GDM1 (cell line): Measurements from ENCODE around the gene TLR9.
A peak's percentile ranks its signal among the peaks of the same experiment; 100 is the strongest.
"Not testable (repeated sequence)": the region's sequence is repeated elsewhere in the genome, so short reads cannot be mapped to it uniquely, and the experiment has no call there.

Source experiments
- DNase-seq: peaks from one replicate; lab custom pipeline; 2025; lab: John Stamatoyannopoulos, UW

Gene TLR9, protein sequence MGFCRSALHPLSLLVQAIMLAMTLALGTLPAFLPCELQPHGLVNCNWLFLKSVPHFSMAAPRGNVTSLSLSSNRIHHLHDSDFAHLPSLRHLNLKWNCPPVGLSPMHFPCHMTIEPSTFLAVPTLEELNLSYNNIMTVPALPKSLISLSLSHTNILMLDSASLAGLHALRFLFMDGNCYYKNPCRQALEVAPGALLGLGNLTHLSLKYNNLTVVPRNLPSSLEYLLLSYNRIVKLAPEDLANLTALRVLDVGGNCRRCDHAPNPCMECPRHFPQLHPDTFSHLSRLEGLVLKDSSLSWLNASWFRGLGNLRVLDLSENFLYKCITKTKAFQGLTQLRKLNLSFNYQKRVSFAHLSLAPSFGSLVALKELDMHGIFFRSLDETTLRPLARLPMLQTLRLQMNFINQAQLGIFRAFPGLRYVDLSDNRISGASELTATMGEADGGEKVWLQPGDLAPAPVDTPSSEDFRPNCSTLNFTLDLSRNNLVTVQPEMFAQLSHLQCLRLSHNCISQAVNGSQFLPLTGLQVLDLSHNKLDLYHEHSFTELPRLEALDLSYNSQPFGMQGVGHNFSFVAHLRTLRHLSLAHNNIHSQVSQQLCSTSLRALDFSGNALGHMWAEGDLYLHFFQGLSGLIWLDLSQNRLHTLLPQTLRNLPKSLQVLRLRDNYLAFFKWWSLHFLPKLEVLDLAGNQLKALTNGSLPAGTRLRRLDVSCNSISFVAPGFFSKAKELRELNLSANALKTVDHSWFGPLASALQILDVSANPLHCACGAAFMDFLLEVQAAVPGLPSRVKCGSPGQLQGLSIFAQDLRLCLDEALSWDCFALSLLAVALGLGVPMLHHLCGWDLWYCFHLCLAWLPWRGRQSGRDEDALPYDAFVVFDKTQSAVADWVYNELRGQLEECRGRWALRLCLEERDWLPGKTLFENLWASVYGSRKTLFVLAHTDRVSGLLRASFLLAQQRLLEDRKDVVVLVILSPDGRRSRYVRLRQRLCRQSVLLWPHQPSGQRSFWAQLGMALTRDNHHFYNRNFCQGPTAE

DNA sequence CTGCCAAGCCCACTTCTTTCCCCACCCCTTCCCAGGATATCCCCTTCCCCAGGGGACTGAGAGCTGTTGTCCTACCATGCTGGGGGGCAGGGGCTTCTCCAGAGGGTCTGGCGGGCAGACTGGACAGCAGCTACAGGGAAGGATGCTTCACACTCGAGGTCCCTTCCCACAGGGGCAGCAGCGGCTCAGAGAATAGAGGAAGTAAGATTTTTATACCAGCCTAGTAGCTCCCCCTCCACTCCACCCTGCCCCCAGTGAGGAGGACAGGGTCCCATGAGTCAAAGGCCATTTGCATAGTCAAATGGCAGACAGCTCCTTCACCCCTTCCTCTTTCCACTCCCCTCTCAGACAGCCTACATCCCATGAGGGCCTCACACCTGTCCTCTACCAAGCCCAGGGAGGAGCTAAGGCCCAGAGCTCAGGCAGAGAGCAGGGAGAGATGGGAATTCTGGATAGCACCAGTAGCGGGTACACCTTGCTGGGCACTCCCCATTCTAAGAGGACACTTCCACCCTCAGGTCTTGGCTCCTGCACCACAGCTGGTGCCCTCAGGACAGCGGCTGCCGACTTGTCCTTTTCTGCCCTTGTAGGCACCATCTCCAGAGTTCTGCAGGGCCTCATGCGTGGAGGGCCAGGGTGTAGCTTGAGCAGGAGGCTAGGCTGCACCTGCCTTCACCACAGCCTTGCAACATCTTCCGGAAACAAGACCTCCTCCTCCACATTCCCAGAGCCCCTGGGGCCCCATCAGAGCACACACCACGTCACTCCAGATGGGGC lies at the start of gene TLR9:
Gene TLR9 (minus strand): TSS at position 194 of the 777 bp plus-strand sequence. CDS start 116 bp downstream, at position 78.
- DNase-seq = peak; percentile 61

DNA sequence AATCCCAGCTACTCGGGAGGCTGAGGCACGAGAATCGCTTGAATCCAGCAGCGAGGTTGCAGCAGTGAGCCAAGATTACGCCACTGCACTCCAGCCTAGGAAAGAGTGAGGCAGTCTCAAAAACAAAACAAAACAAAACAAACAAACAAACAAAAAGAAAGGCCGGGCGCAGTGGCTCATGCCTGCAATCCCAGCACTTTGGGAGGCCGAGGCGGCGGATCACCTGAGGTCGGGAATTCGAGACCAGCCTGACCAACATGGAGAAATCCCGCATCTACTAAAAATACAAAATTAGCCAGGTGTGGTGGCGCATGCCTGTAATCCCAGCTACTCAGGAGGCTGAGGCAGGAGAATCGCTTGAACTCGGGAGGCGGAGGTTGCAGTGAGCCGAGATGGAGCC lies 49.3 kb upstream of the TLR9 start:
- not testable (repeated sequence) for DNase-seq

DNA sequence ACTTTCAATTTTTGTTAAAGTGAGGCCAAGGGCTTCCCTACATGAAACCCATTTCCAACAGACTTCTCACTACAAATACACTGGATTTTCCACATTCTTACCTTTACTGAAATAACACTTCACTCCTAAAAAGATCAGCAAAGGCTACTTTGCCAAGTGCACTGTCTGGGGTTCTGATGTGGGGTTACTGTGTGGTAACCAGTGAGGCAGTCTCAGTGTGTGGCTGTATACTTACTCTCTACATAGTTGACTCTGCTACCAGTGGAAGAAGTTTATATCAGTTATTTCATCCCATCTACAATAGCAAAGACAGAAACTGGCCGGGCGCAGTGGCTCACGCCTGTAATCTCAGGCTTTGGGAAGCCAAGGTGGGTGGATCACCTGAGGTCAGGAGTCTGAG lies 47.4 kb upstream of the TLR9 start:
- DNase-seq = no peak

DNA sequence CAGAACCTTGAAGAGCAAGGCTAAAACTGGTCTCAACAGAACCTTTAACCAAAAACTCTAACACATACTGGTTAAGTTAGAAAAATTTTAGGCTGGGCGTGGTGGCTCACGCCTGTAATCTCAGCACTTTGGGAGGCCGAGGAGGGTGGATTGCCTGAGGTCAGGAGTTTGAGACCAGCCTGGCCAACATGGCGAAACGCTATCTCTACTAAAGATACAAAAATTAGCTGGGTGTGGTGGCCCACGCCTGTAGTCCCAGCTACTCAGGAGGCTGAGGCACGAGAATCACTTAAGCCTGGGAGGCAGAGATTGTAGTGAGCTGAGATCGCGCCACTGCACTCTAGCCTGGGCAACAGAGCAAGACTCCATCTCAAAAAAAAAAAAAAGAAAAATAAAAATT lies 46.7 kb upstream of the TLR9 start:
- DNase-seq = not testable (repeated sequence)

DNA sequence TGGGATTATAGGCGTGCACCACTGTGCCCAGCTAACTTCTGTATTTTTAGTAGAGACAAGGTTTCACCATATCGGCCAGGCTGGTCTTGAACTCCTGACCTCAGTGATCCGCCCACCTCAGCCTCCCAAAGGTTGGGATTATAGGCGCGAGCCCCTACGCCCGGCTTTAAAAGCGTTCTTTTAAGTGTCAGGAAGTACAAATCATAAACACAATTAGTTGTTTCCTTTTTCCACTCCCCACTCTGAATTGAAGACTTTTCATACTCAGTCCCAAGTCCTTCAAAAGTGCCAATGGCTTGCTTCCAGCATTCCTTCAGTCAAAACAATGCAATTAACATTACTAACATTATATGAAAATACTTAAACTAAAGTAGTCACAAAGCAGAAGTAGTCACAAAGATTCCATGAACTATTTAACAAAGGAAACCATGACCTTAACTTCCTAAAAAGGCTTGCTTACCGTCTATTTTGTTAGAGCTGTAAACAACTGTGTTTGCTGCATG lies 44.9 kb upstream of the TLR9 start:
- DNase-seq = no peak

DNA sequence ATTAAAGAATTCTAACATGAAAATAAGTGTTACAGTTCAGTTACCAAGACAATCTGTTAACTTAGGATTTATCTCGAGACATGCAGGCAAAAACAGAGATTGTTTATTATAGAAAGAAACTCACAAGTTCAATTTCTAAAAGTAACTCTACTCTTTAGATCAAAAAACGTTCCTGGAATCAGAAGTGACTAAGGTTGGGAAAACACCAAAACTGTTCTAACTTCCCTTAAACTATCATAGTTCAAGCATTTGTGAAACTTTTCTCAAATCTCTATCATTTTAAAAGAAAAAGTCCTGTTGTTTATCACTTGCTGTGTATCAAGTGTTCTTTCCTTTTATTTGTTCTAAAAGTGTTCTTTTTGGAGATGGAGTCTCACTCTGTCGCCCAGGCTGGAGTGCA lies 44.3 kb upstream of the TLR9 start:
- no peak for DNase-seq

DNA sequence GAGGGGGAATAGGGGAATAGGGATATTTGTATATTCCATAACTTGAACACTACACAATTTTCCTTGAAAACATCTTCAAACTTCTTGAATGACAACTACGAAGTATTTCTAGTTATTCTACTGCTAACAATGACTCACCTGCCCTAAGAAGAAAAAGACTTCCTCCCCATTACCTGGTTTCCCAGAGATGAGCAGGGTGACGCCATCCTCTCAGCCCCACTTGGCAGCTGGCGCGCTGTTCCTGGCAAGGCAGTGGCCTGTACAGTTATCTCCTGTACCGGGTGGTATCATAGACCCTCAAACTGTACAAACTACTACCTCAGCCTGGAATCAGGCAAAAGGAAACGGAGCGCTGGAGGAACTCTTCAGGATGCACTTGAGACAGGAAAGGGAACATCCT lies 42.6 kb upstream of the TLR9 start:
- no peak for DNase-seq

DNA sequence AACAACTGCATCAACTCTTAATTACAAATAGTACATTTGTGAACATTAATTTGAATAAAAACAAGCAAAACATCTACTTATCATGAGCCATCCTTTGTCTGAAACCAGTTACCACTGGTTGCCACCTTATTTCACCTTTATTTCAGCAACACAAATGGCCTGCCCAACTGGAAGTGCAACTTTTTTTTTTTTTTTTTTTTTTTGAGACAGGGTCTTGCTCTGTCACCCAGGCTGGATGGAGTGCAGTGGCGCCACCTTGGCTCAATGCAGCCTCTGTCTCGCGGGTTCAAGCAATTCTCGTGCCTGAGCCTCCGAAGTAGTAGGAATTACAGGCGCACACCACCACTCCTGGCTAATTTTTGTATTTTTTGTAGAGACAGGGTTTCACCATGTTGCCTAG lies 39.9 kb upstream of the TLR9 start:
- DNase-seq = no peak

DNA sequence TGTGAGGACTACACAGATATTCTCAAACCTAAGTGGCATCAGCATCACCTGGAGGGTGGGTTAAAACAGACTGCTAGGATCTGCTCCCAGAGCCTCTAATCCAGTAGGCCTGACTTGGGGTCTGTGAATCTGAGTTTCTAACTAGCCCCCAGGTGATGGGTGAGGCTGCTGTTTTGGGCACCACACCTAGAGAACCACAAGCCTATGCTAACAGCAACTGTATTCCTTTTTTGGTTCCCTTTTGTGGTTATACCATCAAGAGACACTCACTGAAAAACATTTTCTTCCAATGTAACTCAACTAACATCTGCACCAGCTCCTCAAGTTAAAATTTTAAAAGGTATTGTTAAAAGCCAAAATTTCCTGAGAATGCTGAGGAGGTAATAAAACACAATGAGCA lies 37.0 kb upstream of the TLR9 start:
- DNase-seq = no peak

DNA sequence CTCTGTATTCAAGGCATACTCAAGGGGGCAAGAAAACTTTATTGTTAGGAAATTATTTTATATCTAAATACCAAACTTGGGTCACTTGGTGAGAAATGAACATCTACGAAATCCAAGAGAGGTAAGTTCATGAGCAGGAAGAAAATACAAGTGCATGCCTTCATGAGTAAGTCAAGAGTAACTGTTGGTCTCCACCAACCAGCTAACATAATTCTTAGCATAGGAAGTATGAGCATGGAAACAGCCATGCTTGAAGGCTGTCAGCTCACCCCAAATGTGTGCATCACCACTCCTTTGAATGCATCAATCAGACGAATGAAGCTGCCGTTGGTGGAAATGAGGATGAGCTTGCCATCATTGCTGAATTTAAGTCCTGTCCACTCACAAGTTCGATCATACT lies 34.0 kb upstream of the TLR9 start:
- no peak for DNase-seq

DNA sequence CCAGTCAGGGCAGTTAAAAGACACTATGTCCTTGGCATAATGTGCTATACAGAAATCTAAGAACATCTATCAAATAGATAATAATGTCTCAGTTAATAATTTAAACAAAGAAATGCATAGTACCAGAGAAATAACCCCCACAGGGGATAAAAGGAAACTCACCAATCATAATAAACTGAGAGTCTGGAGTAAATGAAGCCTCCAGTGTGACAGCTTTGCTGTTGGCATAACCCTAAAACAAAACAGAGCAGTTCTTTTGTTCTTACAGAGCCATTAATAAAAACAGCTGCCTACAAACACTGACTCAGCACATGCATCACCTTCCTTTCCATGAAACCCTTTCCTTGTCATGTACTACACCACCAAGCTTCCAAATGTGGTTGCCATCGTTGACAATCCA lies 33.6 kb upstream of the TLR9 start:
- no peak for DNase-seq

DNA sequence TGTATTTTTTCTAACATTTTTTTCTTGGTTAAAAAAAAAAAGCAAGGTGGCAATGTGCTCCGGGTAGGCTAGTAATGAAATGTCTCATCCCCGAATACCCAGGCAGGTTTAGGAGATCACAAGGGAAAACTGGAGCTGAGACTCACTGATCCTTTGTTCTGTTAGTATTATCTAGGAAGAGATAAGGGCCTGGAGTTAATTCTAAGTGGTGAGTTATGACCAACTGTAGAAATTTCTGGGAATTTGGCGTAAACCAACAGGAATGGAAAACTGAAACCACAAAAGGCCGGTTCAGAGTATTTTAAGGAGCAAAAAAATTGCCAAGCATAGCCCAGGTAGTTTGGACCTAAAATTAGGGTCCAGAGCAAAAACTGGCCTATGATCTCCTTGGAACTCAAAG lies 32.5 kb upstream of the TLR9 start:
- no peak for DNase-seq

DNA sequence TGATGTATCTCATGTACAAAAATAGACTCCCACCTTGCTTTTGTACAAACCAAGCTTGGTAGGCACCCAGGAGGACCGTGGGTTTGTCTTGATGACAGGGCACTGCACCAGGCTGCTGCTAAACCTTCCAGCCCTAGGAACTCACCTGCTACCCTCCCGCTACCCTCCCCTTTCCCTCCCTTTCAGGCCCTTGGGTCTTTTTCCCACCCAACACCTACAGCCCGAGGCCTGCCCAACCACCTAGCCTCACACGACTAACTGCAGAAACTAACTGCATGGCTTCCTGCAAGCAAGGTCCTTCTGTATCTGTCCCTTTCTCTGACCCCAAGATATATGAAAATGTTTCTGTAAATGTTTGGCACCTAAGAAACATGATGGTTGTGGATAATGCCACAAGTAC lies 31.2 kb upstream of the TLR9 start:
- DNase-seq = no peak

DNA sequence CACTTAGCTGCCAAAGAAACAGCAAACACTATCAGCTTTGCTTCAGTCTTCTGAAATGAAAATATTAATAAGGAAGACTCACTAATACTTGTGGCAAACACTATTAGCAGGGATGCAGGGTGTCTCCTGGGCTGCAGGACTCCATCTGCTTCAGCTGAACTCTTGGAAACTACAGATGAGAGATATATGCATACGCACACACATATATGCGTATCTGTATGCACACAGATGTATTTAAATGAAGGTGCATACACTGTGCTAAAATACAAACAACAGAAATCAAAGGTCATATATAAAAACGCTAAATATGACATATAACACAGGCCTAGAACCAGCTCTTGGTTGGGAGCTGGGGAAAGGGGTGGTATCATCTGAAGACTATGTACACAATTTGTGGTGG lies 30.7 kb upstream of the TLR9 start:
- no peak for DNase-seq

DNA sequence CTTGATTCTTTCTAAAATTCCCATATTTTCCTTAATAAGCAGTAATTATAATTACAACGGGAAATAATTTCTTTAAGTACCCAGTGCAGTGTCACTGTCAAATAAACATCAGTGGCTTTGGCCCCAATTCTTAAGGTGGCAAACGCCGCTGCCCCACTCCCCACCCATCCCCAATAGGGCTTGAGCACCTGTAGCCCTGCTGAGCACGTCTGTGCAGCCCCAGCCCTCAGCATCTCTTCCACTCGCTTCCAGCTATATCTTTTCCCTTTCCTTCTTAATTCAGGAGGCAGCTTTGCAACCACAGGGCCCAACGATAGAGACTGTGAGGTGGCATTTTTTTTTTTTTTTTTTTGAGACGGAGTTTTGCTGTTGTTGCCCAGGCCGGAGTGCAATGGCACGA lies 29.2 kb upstream of the TLR9 start:
- DNase-seq = no peak

DNA sequence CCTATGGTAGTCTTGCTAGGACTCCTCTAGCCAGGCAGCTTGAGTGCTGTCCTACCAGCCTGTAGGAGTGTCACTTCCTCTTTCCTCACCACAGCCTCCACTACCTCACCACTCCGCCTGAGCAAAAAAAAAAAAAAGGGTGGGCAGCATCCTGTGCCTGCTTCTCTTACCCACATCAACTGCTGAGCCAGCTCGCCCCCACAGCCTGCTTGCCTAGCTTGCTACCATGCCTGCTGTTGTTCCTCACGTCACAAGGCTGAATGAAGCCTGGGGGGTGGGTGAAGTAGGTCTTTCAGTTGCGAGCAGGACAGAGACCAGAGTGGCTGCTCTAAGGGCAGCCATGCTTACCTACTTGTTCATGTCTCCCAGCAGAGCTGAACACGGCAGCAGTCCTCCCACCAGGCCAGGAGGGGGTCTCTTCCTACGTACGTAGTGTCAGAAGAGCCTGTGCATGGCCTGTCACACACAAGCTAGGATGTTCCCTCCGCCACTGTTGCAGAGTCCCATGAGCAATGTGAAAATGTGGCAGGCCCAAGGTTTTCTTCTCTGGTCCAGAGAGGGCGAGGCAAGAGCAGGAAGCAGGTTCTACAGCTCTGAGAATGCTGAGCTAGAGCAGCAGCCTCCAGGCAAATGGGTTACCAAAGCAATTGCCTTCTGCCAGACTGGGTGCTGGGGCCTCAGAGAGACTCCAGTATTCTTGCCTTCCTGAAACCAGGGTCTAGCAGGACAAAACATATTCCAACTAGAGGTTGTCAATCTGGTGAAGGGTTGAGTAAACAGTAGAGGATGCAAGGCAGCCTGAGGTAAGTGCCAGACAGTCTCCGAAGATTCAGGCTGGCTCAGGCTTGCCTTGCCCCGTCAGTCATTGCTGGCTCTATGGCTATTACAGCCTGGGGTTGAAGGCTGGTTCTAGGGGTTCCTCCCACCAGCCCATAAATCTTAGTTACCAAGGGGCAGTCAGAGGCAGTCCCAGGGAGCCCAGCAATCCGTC lies 28.2 kb upstream of the TLR9 start:
- peak; percentile 94 for DNase-seq

DNA sequence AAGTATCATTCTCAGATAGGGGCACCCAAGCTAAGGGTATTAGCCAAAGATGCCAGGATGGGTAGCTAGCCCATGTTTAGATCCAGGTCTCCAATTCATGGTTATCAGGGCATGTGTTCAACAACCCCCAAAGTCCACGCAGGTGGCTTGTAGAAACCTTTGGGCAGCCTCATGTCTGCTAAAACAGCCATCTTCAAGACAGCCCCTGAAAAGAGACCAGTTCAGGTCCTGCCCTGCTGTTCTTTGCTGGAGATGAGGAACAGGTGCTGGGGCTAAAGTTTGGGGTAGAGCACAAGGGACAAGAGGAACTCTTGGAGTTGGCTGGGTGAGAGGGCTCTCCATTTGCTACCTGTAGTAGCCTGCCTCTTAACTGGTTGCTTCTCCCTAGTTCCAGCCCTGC lies 24.7 kb upstream of the TLR9 start:
- no peak for DNase-seq

DNA sequence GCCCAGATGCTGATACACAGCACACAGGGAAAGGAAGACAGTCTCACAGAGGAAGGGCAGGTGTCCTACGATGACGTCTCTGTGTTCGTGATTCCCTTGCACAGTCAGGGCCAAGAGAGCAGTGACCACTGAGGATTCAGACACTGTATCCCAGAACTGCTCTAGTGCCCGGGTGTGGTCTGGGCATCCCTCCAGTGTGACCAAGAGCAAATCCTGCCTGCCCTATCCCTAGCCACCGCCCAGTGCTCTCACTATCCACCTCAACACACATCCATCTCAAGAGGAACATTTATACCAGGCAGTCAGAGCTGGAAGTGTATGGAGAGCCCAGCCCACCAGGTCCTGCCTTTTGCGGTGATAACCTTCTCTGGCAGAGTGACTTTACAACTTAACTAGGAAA lies 24.2 kb upstream of the TLR9 start:
- no peak for DNase-seq

DNA sequence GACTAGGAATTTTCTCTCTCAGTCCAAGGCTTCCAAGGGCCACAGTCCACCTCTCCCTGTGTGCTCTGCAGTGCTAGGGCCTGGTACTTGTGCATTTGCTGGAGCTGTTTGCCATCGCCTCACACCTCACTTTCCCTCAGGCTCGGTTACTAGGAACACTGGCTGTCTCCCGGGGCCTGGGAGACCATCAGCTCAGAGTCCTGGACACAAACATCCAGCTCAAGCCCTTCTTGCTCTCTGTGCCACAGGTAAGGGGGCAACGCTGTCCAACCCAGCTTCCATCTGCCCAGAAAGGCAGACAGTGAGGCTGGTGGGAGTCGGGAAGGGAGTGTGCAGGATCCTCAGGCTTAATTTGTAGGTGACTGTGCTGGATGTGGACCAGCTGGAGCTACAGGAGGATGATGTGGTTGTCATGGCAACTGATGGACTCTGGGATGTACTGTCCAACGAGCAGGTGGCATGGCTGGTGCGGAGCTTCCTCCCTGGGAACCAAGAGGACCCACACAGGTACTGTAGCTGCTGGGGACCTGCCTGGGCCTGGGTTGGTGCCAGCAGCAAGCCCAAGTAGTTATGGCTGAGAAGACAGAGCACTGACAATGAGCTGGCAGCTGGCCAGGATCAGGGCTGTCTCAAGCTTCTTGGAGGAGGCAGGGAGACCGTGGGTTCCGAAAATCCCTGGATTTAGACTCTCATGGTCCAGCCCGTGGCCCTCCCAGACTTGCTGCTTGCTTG lies 23.5 kb upstream of the TLR9 start:
- no peak for DNase-seq

DNA sequence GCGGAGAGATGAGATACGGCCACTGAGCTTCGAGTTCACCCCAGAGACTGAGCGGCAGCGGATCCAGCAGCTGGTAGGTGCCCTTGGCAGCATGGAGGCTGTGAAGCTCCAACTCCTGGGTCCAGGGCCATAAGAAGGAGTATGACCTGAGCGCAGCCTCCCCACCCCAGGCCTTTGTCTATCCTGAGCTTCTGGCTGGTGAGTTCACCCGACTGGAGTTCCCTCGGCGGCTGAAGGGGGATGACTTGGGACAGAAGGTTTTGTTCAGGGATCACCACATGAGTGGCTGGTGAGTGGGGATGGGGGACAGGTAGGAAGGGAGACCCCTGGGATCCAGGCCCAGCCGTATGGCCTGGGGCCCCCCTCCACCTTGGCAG lies 22.7 kb upstream of the TLR9 start:
- no peak for DNase-seq
